Superior temporal gyrus (tissue), 1 donor: ENCODE data around the gene TMUB1.
"Not testable (repeated sequence)": the region's sequence is repeated elsewhere in the genome, so short reads cannot be mapped to it uniquely, and the experiment has no call there.

ENCODE experiments used
- DNase-seq: peaks from one replicate; pipeline ENCODE4 v3.0.0-alpha.2; 2016; ENCODE audit errors: extremely low spot score

The TMUB1 gene

DNA sequence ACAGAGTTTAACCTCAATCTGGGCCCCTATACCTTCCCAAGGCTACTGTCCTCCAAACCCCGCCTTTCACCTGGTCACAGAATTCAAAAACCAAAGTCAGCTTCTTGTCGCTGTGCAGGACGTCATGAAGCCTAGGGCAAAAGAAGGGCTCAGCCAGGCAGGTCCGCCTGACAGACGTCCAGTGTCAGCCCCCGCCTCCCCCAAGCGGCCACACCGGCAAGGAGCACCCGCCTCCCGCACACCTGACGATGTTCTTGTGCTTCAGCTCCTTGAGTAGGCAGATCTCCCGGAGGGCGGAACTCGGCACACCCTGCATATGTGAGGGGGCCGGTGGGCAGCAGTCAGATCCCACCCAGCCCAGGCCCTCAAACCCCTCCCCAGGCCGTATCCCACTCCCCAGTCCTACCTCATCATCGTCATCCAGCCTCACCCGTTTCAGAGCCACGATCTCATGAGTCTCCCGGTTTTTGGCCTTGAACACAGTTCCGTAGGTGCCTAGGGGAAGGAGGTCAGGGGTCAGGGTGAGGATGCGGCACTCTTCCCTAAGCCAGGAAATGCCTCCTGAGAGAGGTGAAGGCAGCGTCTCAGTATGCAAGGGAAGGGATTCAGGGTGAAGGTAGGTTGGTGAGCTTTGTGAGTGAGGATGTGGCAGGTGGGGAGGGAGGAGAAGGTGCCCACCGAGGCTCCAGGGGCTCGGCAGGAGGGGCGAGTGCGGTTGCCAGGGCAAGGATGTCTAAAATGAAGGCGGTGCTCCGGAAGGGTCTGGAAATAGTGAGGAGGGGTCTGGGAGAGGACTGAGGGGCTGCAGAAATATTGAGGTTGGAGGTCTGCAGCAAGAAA, 26.4 kb downstream of the TMUB1 start:
- no peak for DNase-seq

- no peak for DNase-seq
These were observed 27.0 kb downstream of the TMUB1 start for GRCh38 chr7:151056283-151056665.

DNA sequence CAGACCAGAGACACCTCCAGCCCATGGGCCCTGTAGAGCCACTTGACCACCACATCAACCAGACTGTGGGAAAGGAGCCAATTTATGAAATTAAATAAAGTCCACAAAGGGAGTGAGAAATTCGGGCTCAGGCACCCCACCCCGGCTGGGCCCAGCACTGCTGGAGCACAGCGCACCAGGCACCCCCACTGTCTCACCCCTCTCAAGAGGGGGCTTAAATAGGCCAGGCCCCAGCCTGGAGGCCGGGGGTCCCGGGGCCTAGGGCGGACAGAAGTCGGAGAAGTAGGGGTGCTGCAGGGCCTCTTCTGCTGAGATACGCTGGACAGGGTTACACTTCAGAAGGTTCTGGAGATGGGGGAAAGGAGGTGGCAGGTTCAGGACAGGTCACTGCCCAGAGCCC, 29.5 kb downstream of the TMUB1 start:
- no peak for DNase-seq

- DNase-seq, result no peak
These were observed 30.2 kb downstream of the TMUB1 start for GRCh38 chr7:151053096-151053495.

GRCh38 chr7:151051108-151051507, 32.2 kb downstream of the TMUB1 start:
- DNase-seq, result peak; percentile 26

- no peak for DNase-seq
These were observed 34.3 kb downstream of the TMUB1 start for GRCh38 chr7:151048911-151049463.

- DNase-seq, result no peak
These were observed 35.1 kb downstream of the TMUB1 start, which contains the start of gene ASIC3 for GRCh38 chr7:151047976-151048815. Gene ASIC3 (plus strand): TSS chr7:151048531. CDS start chr7:151048886, 355 bp downstream.

GRCh38 chr7:151046603-151047573, 36.4 kb downstream of the TMUB1 start:
- no peak for DNase-seq

DNA sequence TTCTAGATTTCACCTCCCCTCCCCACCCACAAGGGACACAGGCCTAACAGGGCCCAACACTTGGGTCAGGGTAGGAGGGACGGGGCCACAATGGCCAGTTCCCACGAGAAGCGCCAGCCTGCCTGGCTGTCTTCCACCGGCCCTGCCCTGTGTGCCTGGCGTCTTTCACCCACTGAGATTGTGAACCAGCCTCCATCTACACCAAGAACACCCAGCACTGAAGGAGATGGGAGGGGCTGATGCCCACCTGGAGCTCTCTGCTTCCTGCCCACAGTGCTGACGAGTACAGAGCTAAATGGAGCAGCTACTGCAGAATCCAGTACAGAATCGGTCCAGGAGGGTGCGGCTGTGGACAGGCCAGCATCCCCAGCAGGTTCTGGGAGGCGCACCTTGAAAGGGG, 37.3 kb downstream of the TMUB1 start:
- DNase-seq, result no peak

DNA sequence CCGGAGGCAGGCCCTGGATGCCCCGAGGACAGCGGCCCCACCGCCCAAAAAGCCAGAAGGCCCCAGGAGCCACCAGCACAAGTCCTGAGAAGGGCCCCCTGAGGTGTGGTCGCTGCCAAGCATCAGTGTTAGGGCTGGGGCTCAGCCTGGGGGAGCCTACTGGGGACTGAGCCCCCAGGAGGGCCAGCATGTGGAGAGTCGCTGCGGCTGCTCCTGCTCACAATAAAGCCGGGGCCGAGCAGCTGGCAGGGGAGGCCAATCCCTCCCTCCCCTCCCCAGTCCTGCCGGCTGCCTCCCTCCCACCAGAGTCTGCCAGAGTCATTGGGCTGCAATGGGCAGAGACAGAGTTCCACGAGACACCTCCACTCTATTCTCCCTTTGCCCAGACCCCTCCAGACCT, 38.0 kb downstream of the TMUB1 start:
- no peak for DNase-seq

DNA sequence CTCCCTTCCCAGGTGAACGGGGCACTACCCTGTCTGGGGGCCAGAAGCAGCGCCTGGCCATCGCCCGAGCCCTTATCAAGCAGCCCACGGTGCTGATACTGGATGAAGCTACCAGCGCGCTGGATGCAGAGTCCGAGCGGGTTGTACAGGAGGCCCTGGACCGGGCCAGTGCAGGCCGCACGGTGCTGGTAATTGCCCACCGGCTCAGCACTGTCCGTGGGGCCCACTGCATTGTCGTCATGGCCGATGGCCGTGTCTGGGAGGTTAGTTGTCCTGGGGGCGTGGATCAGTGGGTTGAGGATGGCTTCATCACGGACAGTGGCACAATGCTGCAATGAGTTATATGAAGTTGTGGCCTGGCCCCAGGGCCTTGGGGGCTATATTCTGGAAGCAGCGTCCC, 39.3 kb downstream of the TMUB1 start:
- no peak for DNase-seq

DNA sequence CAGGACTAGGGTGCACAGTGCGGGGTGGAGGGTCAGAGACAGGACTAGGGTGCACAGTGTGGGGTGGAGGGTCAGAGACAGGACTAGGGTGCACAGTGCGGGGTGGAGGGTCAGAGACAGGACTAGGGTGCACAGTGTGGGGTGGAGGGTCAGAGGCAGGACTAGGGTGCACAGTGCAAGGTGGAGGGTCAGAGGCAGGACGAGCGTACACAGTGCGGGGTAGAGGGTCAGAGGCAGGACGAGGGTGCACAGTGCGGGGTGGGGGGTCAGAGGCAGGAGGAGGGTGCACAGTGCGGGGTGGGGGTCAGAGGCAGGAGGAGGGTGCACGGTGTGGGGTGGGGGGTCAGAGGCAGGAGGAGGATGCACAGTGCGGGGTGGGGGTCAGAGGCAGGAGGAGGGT, 39.8 kb downstream of the TMUB1 start:
- DNase-seq, result not testable (repeated sequence)

DNA sequence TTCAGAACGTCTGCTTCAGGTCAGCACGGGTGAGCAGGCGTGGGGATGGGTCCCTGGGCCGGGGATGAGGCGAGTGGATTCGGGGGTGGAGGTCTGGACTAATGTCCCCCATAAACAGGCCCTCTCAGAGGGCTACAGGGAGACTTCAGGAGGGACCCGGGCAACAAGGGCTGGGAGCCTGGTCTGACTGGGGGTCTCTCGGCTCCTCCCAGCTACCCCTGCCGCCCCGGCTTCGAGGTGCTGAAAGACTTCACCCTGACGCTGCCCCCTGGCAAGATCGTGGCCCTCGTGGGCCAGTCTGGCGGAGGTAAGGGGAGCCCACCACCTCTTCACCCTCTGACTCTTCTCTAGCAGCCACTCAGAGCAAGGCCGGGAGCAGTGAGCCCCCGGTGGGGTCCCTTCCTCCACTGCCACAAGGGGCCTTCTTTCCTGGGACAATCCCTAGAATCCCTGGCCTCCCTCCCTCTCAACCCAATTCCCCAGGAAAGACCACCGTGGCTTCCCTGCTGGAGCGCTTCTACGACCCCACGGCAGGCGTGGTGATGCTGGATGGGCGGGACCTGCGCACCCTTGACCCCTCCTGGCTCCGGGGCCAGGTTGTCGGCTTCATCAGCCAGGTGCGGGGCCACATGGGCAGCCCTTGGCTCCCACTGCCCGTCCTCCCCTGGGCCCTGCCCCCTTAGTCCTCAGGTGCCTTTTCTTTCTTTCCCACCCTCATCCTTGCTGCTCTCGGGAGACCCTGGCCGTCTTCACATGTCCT, 42.5 kb downstream of the TMUB1 start:
- no peak for DNase-seq

DNA sequence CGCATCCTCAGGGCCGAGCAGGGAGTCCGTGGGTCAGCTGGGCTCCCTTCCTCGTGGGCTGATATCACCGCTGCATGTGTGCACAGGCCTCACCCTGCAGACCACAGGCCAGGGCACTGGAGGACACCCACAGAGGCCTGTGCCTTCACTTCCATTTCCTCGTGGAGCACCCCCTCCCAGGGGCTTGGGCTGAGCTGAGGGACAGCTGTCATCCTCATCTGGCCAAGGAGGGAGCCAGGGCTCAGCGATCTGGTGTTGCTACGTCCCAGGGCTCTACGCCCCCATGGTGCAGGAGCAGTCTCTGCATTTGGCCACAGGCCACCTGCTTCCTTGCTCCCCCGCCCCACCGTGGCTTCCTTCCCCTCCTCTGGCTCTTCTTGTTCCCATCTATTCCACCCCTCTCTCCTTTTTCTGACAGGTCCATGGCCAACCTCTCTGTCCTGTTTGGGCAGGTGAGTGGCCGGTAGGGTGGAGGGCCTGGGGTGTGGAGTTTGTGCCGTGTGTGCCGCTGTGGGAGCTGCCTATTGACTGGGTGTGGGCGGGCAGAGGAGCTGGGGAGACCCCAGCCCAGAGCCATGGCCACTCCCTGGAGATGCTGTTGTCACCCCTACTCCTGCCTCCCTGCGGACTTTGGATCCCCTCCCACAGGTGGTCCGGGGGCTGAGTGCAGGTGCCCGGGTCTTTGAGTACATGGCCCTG, 43.3 kb downstream of the TMUB1 start:
- no peak for DNase-seq

DNA sequence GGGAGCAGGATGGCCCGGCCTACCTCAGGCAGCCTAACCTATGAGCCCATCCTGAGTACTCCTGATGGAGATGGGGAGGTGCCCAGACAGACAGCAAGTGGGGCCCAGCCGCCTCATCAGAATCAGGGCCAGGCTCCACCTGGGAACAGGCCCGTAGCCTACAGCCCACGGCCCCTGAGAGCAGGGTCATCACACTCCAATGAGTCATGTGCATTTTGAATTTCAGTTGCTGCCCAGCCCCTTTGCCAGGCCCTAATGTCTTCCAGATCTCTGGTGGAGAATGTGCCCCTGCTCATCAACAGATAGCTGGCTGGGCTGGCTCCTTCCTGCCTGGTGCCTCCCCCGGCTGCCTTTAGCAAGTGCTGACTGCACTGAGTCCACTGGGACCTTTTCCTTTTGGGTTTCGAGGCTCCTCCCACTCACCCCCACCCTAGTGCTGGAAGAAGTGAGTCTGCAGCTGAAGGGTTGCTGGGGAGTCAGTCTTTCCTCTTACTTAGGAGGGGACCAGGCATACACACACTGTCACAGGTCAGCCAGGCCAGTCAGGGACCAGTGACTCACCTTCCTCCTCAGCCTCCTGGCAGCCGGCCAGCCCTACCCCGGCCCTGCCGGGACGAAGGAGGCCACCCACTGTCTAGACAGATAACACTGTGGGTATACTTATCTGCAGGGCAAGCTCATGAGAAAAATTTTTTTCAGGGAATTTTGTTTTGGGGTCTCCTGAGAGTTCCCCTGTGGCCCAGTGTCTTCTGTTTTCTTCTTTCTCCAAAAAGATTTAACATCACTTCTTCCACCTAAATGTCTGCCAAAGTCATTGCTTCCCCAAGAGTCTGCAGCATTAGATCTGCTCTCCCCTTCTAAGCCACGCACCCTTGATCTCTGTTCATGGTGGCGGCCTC, 44.1 kb downstream of the TMUB1 start:
- no peak for DNase-seq

GRCh38 chr7:151035902-151036301, 47.4 kb downstream of the TMUB1 start:
- no peak for DNase-seq

GRCh38 chr7:151035026-151035717, 48.1 kb downstream of the TMUB1 start:
- DNase-seq, result no peak

DNA sequence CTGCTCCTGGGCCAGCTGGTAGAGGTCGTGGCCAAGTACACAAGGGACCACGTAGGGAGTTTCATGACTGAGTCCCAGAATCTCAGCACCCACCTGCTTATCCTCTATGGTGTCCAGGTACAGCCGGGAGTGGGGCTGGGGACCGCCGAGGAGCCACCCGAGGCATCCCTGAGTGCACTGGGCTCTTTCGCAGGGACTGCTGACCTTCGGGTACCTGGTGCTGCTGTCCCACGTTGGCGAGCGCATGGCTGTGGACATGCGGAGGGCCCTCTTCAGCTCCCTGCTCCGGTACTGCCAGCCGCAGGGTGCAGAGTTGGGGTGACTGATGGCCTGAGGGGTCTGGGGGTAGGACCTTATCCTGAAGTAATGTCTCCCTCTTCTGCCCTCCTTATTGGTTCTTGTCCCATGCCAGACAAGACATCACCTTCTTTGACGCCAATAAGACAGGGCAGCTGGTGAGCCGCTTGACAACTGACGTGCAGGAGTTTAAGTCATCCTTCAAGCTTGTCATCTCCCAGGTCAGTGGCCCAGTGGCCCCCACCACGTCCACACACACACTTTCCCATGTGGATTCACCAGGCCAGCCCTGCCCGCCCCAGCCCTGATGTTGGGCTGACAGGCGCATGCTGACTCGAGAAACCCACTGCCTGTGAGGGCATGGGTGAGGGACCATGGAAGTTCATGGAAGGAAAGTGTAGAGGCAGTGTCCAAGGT, 48.8 kb downstream of the TMUB1 start:
- no peak for DNase-seq
